HG03460 (cell line): Measurements from ENCODE around the gene PRKN.

Source experiments
- ATAC-seq: cut with Tn5 transposase; IDR thresholded peaks from one replicate; pipeline ENCODE4 v1.9.1; 2021; ENCODE audit not compliant: unreplicated experiment

Gene PRKN

DNA sequence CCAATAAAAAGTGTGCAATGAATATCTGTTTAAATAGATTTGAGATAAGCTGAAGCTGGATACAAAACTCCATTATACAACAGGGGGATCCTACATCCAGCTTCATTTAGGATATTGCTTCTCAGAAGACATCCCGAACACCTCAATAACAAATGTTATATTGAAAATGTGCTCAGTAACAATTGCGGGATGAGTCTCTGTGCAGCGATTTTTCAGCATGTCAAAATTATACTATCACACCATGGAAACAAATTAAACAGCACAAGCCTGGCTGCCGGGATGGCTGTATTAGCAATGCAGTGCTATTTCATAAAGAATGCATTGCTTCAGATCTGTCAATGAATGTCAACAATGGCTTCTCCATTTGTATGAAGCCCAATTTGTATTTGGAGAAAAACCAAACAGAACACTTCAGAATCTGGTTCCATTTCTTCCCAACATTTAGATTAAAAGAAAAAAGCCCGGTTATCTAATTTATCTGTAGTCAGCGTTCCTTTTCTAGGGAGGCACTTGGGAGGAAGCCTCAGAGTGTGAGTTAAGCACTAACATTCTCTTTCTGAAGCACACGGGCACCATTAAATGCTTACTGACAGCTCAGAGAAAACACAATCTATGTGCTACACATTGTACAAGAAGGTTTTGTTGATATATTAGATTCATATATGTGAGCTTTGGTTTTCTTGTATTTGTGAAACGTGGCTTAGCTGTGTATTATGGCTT is 1142.8 kb downstream of the PRKN start:
- ATAC-seq, result no peak

DNA sequence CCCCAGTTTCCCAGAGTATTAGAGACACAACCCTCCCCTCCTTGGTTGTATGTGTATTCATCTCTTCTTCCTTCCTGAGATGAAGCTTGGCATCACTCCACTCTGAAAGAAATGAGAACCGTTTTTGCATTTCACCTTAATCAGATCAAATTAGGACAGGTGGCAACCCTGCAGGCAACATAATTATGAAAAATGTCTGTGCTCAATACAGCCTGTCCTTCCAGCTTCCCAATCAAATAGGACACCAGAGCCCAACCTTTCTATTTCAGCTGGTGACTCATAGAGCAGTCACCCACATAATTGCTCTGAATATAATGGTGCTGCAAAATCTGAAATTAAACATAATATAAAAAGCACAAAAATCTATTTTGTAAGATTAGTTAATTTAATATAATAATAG is 1143.5 kb downstream of the PRKN start:
- no peak for ATAC-seq

DNA sequence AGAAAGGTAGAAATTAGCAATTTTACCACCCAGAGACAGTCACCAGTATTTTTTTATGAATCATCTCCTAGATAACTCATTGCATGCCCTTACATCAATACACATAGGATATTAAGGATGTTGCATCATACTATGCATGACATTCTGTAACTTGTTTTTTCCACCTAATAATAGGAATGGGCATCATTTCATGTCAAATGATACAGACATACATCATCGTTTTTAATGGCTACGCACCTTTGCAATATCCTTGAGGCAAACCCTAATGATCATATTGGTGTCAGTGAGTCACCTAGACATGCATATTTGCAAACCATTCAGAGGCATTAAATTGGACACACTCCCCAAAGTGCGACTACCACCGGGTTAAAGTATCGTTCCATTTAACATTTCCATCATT is 1144.0 kb downstream of the PRKN start:
- ATAC-seq, result no peak

- ATAC-seq, result no peak
These were observed 1149.1 kb downstream of the PRKN start for GRCh38 chr6:161578478-161578877.

DNA sequence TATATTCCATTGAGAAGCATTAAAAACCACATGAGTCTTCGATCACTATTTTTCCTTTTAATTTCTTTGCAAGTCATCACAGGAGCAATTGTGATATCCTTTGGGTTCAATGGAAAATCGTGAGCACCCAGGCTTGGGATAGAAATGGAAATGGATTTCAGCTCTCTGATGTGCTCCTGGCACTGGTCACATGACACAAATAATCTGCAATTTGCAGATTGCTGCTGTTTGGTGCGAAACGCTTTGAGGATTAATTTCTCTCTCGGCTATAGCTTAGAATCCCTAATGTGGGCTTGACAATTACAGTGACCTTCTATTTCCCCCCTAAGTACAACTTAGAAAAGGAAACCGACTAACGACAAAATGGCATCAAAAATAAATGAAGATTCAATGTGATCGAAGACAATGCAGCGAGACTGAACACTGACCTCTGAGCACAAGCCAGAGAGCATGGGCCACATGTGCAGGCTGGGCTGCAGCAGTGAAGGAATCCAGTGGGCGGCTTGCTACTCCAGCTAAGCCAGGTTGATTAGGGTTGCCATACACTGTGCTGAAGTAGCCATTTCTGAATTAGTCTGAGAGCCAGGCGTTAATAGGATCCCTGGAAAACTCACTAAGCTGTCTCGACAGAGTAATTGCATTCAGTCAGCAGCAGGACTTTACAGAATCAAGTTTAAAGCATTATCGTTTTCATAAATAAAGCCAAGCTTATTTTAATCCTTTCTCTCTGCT is 1151.9 kb downstream of the PRKN start:
- no peak for ATAC-seq

DNA sequence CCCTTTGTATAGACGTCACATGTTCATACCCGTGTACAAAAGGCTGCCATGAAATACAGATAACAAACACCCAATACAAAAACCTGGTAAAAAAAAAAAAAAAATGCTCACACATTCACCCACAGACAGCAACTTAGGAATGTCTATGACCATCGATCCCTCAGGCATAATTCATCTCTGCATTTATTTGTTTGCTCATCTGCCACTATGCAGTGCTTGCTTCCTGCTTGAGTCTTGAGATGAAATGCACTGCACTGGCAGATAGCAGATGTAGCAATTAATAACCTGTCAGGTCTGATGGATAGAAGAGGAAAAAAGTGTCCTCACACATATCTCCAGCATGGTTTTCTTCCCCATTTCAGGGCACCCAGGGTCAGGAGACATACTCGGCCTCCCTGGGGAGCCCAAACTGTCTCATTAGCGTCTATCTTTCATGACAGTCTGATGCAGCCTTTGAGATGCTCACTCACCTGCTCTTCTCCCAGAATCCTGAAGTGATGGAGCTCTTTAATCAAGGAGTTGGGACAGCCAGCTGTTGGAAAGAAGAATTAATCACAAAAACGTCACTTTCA is 1158.6 kb downstream of the PRKN start:
- ATAC-seq, result no peak

DNA sequence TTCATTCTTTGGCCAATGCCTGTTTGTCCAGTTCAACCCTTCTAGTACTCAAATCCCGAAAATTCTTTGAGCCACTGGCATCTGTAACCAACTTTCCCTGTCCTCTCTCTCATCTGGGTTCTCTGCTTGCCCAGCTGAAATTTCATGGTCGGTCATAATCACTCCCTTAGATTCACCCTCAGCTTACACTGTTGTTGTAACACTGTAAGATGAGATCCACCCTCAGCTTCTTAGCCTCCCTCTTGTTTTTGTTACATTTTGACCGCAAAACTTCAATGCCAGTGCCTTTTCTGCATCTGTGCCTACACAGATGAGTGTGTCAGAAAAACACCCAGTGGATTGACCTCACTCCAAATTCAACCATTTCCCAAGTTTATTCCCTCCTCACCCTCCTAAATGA is 1162.6 kb downstream of the PRKN start:
- ATAC-seq, result no peak

GRCh38 chr6:161561908-161562307 is 1165.7 kb downstream of the PRKN start:
- ATAC-seq, result no peak

- no peak for ATAC-seq
These were observed 1170.0 kb downstream of the PRKN start for GRCh38 chr6:161557333-161558107.

DNA sequence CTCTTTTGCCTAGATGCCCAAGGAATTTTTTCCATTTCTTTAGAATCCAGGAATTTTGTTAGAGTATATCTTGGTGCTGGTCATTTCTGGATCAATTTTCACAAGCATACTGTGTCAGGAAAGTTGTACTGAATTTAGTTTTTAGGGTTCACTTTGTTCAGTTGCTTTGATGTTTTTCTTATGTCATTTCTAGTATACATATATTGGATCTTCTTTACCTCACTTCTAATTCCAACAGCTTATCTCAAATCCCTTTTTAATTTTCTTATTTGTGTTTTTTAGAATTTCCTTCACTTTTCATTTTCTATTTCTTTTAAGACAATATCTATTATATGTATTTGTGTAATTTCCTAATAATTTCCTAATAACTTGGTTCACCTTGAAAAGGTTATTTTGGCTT is 1172.7 kb downstream of the PRKN start:
- no peak for ATAC-seq

DNA sequence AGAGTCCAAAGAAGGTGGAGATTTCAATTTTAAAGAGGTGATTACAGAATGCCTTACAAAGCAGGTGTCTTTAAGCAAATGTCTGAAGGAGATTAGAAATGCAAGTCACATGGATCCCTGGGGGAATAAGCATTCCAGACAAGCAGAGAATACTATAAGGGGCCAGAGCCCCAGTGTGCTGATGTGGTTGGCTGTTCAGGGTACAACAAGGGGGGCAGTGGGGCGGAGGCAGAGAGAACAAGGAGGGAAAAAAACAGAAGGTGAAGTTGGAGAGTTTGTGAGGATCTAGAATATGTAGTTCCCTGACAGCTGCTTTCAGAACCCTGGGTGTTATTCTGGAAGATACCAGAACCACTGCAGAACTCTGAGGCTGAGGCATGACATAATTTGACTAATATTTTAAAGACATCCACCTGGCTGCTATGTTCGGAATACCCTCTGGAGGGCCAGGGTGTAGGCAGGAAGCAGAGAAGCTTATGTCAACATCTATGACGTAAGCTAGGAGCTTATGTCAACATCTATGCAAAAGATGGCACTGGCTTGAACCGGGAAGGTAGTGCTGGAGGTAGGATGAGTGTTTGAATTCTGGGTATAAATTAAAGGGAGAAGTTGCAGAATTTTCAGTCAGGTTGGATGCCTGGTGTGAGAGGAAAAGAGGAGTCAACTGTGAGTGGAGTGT is 1177.5 kb downstream of the PRKN start:
- ATAC-seq, result no peak

- ATAC-seq, result no peak
These were observed 1178.8 kb downstream of the PRKN start for GRCh38 chr6:161548713-161549296.

- no peak for ATAC-seq
These were observed 1179.9 kb downstream of the PRKN start for GRCh38 chr6:161547617-161548016.

DNA sequence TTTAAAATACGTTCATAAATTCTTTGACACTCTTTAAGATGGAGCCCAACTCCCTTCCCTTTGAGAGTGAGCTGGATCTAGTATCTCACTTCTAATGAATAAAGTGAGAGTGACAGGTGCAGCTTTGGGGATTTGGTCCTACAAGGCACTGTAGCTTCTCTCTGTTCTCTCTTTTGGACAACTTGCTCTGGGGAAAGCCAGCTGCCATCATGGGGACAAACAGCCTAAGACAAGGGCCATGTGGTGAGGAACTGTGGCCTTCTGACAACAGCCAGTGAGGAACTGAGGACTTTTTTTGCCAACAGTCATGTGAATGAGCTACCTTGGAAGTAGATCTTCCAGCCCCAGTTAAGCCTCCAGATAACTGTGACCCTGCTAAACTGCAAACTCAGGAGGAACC is 1180.9 kb downstream of the PRKN start:
- ATAC-seq, result no peak

DNA sequence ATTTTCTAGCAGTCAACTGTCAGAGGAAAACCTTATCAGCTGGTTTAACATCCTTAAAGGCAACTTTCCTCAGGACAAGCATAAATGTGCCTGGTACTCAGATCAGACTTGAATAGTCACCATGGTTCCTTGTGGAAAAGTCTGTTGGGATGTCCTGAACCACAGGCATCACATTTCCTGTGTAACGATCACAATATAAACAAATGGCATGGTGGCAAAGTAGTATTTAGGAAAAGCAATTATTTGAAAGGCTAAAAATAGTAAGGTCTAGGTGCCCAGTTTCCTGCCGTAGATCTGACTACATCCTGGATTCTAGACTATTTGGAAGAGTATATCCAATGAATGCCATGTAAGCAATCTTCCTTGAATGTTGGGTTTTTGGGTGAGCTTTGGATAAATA is 1181.8 kb downstream of the PRKN start:
- no peak for ATAC-seq

DNA sequence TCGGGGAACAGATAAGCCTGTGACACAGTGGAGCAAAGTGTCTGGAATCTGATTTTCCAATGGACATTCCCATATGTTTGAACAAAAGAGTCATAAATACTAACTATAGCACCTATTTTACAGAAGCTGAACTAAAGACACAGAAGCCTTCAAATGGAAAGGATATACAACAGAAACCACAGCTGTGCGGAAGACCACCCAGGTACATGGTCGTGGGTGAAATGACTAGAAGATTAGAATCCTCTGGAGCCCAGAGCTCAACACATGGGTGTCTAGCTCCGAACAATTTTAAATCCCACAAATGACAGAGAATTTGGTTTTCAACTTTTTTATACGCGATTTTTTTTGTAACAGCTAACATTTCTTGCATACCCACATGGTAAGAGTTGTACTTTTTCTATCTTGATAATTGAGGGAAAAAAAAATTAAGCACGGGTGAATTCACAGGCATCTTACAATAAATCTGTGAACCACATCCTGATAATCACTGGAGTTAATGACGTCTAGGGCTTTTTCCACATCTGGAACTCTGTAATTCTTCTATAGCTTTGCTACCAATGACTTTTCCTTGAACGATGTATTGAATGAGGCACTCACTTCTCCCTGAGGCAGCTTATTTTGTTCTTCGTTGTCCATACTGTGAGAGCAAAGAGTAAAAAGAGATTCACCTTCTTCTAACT is 1182.6 kb downstream of the PRKN start:
- ATAC-seq, result no peak

DNA sequence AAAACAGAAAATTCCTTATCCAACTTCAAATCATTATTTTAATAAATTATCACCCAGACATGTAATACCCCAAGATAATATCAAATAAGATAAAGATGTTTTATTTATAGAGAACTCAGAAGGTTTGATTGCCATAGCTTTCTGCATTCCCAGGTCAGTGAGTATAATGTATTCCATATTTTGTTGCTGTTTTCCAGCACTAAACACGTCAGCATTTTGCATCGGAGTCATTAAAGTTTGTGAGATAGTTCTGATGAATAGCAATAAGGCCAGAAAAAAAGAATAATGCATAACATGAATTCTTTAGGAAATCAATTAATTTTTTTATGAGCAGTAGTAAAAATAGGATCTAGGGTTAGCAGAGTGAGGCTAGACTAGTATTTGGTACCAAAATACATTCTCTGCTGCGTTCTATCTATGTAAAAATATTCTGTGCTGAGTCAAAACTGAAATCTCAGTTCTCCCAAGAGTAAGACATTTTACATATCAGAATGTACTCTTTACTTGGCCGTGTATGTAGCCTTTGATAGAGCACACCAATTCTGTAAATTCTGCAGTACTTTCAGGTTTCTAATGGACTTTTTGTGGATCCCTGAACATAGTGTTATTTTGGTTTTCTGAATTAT is 1183.8 kb downstream of the PRKN start:
- no peak for ATAC-seq

DNA sequence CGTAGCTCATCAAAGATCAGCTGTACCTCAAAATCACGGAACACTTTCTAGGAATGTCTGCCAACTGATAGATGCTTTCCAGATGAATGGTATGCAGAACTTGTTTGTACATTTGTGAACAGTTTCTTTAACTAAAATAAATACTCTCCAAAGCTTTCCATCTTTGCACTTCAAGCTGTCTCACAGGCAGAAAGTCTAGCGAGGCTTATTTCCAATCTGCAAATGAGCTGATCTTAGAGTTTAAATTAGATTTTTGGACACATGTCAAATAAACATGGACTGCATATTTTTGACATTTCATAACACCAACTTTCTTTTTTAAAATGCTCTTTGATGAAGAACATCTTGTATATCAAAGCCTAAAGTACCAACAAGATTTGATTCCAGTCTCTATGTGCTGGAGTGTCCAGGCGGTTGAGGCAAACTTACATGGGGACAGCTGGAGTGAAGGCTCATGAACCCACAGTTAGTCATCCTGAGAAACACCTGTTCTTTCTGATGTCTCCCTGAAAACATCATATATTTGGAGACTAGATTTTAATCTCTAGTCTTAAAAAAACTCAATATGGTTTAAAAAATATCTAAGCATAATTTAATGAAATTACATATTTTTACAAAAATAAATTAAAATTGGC is 1185.1 kb downstream of the PRKN start:
- ATAC-seq, result no peak

DNA sequence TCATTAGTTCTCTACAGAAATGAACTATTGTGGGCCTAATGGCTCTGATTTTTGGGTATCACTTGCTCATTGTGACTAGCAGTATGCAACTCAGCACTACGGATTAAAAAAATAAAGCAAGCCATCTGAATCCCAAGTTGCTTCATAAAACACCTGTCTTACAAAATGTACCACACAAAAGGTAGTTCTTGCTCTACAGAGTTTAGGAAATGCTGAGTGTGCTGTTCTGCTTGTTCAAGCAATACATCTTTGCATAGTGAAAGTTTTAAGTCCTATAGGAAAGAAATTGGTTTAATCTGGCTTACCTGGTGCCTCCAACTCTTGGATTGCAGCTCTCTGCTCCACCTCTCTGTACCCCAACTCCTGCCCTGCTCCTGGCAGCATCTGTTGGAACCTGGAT is 1187.0 kb downstream of the PRKN start:
- ATAC-seq, result no peak
